Prostate gland (tissue), 2 donors: ENCODE measurements around the gene SPTBN4. TPM values are rescaled to one million over a fixed set of nuclear protein-coding genes. Genes with fewer than 3 reads are reported as not detected.

Experiments used
- DNase-seq: peaks from one replicate; pipeline ENCODE4 v3.0.0-alpha.2; 2019; ENCODE audit warnings: low spot score
- H3K27ac ChIP-seq, 2 donors: fragments of 200-600 bp; sonication (generic); 2 replicates each; pipeline ENCODE4 v1.5.1; 2017 to 2019
- H3K27me3 ChIP-seq: fragments of 200-600 bp; sonication (generic); replicated peaks from 2 replicates; pipeline ENCODE4 v1.5.1; 2019; ENCODE audit not compliant: insufficient read depth
- H3K36me3 ChIP-seq, 2 donors: fragments of 200-600 bp; sonication (generic); 1 replicate in 1 of 2; 2 replicates in 1 of 2; pipeline versions ENCODE4 v1.5.1 to v1.8.1; 2017 to 2019
- H3K4me1 ChIP-seq: fragments of 200-600 bp; sonication (generic); replicated peaks from 2 replicates; pipeline ENCODE4 v1.5.1; 2019
- H3K4me3 ChIP-seq, 2 donors: fragments of 200-600 bp; sonication (generic); 2 replicates each; pipeline ENCODE4 v1.5.1; 2017 to 2019
- H3K9me3 ChIP-seq: fragments of 200-600 bp; sonication (generic); 2 replicates; pipeline ENCODE4 v1.5.1; 2017
- CTCF ChIP-seq, 4 experiments: fragments of 200-600 bp in 2 of 4; fragments of 450-650 bp in 2 of 4; sonication (generic) in 2 of 4; IDR thresholded peaks; 1 replicate in 3 of 4; 2 replicates in 1 of 4; pipeline ENCODE4 v1.5.1; 2016 to 2019; ENCODE audit warnings: antibody characterized with exemption in 4 of 4, mild to moderate bottlenecking in 2 of 4, moderate library complexity in 2 of 4
- POLR2A ChIP-seq: fragments of 450-650 bp; IDR thresholded peaks from one replicate; pipeline ENCODE4 v1.6.1; 2016; ENCODE audit warnings: antibody characterized with exemption, mild to moderate bottlenecking
- POLR2AphosphoS5 ChIP-seq: sonication (generic); formaldehyde crosslinking; IDR thresholded peaks from one replicate; pipeline ENCODE4 v1.6.1; 2017; ENCODE audit warnings: antibody characterized with exemption
- WGBS: methylation state at CpG from one replicate; pipeline ENCODE4 v1.1.5; 2018; 5-methylcytosine and 5-hydroxymethylcytosine counted together
- intact Hi-C: fragments of 100-400 bp; cut with DNase I; formaldehyde crosslinking; loops from one replicate; pipeline ENCODE4 v1.14.2; 2022
- total RNA-seq, 2 donors: library from RNA; depleted of rRNA; stranded (reverse); fragments of >200 nt; gene quantifications; one replicate each; pipeline ENCODE4 v1.1.0, GENCODE V29; 2016

The SPTBN4 gene
- total RNA-seq, 2 donors from 2014 or later: 5.2 to 21.9 TPM

DNA sequence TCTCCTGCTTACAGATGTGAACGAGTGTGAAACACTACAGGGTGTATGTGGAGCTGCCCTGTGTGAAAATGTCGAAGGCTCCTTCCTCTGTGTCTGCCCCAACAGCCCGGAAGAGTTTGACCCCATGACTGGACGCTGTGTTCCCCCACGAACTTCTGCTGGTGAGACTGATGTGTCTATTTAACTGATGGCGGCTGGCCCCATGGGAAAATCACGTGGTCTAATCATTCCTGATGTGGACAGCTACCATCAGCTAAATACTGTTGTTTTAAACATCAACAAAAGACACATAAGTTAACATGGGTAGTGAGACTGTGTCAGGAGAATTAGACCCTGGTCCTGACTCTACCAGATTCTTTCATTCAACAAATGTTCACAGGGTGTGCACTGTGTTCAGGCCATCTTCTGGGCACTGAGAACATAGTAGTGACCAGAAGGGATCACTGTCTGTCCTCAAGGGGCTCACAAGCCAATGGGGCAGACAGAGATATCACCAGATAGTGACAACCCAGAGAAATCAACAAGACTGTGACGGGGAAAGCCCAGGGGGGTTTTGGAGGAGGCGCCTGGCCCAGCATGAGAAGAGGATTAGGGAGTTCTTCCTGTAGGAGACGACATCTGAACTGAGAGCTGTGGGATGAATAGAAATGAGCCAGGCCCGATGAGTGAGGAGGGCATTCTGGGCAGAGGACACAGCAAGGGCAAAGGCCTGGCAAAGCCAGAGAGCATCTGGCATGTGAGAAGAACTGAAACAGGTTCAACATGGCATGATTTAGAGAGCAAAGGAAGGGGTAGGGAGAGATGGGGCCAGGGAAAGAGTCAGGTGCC is 152.7 kb downstream of the SPTBN4 start:
- no peak overlapping the region for H3K4me3 ChIP-seq
- no peak for DNase-seq
- no peak overlapping the region for H3K27ac ChIP-seq
- no peak for TF ChIP-seq POLR2A
- TF ChIP-seq CTCF (IDR thresholded peaks at IDR 0.05): no peak
- no peak for TF ChIP-seq POLR2AphosphoS5
- no peaks in the 10 kb centered on the region for H3K4me1 ChIP-seq
- WGBS: 81% methylated on average over 11 of the region's 11 CpGs
- intact Hi-C loops: no loop called here
- peaks cover 0 to 6% of the 10 kb centered on the region in 2 donors for H3K36me3 ChIP-seq
- H3K9me3 ChIP-seq: no peaks in the 10 kb centered on the region
- no peaks in the 10 kb centered on the region for H3K27me3 ChIP-seq

- intact Hi-C loops: no loop called here
- peaks cover 0 to 6% of the 10 kb centered on the region in 2 donors for H3K36me3 ChIP-seq
- H3K9me3 ChIP-seq: no peaks in the 10 kb centered on the region
- H3K4me3 ChIP-seq: no peak overlapping the region
- 90% methylated on average over 8 of the region's 8 CpGs for WGBS
- no peak overlapping the region for H3K27ac ChIP-seq
- TF ChIP-seq CTCF (IDR thresholded peaks at IDR 0.05): no peak
- TF ChIP-seq POLR2AphosphoS5: no peak
- TF ChIP-seq POLR2A: no peak
- no peak for DNase-seq
- no peaks in the 10 kb centered on the region for H3K4me1 ChIP-seq
- H3K27me3 ChIP-seq: no peaks in the 10 kb centered on the region
These were observed 153.3 kb downstream of the SPTBN4 start for GRCh38 chr19:40620161-40620485.

- H3K9me3 ChIP-seq: no peaks in the 10 kb centered on the region
- TF ChIP-seq POLR2A (no peak), CTCF (IDR thresholded peaks at IDR 0.05) (no peak), POLR2AphosphoS5 (no peak)
- no peaks in the 10 kb centered on the region for H3K27me3 ChIP-seq
These were observed 154.5 kb downstream of the SPTBN4 start for GRCh38 chr19:40621283-40621682.

DNA sequence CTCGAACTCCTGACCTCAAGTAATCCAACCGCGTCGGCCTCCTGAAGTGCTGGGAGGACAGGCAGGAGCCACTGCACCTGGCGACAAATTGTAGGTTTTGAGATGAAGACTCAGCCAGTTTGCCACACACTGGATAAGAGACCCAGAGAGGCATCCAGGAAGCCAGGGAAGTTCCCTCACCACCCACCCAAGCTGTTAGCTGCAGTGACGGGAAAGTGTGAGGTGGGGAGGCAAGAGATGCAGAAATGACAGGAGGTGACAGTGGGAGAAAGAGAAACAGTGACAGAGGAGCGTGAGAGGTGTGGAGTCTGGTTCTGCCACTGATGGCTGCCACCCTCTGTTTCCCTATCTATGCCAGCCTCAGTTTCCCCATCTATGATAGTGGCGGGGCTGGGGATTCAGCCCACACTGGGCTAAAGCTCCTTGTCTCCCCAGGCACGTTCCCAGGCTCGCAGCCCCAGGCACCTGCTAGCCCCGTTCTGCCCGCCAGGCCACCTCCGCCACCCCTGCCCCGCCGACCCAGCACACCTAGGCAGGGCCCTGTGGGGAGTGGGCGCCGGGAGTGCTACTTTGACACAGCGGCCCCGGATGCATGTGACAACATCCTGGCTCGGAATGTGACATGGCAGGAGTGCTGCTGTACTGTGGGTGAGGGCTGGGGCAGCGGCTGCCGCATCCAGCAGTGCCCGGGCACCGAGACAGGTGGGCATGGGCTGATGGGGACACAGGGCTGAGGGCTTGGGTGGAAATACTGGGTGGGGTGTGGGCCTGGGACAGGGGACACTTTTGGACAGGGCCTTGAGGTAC is 155.4 kb downstream of the SPTBN4 start:
- TF ChIP-seq POLR2A (no peak), POLR2AphosphoS5 (no peak), CTCF (IDR thresholded peaks at IDR 0.05) (no peak)

More at GRCh38 chr19:40621283-40621682, 154.5 kb downstream of the SPTBN4 start:
- no peaks in the 10 kb centered on the region for H3K4me1 ChIP-seq
- no peak for DNase-seq
- WGBS: 71% methylated on average over 2 of the region's 2 CpGs
- no peak overlapping the region for H3K27ac ChIP-seq
- peaks cover 0 to 9% of the 10 kb centered on the region in 2 donors for H3K36me3 ChIP-seq
- intact Hi-C loops: no loop called here
- H3K4me3 ChIP-seq: no peak overlapping the region

More for the DNA sequence above, 155.4 kb downstream of the SPTBN4 start:
- Histone ChIP-seq H3K4me3 (no peak overlapping the region), H3K36me3 (peaks cover 2 to 12% of the 10 kb centered on the region in 2 donors), H3K9me3 (no peaks in the 10 kb centered on the region), H3K4me1 (no peaks in the 10 kb centered on the region), H3K27me3 (no peaks in the 10 kb centered on the region), H3K27ac (no peak overlapping the region)
- intact Hi-C loops: no loop called here
- 90% methylated on average over 24 of the region's 24 CpGs for WGBS
- no peak for DNase-seq
